ENCODE data around the gene CTRB1.
"Not testable (repeated sequence)": the region's sequence is repeated elsewhere in the genome, so short reads cannot be mapped to it uniquely, and the experiment has no call there.

CTRB1 gene

DNA sequence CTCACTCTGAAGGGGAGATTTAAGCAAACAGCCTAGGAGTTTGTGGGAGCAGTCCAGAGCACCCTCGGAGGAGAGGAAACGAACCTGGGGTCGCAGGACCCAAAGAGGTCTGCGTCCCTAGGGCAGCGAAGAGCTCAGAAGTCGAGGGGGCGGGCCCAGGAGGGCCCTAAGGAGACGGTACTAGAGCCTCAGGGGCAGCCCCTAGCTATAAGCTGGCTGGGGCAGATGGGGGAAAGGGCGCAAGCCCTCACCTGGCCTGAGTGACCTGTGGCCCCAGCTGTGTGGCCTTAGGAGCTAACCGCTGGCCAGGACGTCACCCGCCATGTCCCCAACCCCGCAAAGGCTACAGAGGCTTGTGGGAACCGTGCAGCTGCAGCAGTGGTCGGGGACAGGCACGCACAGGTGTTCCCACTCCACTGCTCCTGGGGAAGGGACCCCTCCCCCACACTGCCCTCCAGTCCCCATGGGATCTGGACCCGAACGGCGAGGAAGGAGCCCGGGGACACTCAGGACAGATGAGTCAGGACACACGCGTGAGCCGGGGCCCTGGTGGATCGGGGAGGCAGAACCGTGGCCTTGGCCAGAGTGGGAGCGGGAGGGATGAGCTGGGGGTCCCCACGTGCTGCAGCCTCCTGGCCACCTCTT, 9.8 kb upstream of the CTRB1 start:
- TF ChIP-seq EZH2 (IDR thresholded peaks at IDR 0.05; ENCODE audit: borderline replicate concordance, low read length), result no peak
- TF ChIP-seq, protein P1, sequence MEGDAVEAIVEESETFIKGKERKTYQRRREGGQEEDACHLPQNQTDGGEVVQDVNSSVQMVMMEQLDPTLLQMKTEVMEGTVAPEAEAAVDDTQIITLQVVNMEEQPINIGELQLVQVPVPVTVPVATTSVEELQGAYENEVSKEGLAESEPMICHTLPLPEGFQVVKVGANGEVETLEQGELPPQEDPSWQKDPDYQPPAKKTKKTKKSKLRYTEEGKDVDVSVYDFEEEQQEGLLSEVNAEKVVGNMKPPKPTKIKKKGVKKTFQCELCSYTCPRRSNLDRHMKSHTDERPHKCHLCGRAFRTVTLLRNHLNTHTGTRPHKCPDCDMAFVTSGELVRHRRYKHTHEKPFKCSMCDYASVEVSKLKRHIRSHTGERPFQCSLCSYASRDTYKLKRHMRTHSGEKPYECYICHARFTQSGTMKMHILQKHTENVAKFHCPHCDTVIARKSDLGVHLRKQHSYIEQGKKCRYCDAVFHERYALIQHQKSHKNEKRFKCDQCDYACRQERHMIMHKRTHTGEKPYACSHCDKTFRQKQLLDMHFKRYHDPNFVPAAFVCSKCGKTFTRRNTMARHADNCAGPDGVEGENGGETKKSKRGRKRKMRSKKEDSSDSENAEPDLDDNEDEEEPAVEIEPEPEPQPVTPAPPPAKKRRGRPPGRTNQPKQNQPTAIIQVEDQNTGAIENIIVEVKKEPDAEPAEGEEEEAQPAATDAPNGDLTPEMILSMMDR (IDR thresholded peaks at IDR 0.05; ENCODE audit: low read length), result no peak
- H3K79me2 ChIP-seq (ENCODE audit: insufficient read depth, low read length), result no peaks in the 10 kb centered on the region
- H3F3A ChIP-seq (ENCODE audit: insufficient read depth, low read length), result no peaks in the 10 kb centered on the region
- H3K4me3 ChIP-seq (ENCODE audit: low read depth, low read length, poor library complexity, severe bottlenecking), result no peak overlapping the region
- H3K9ac ChIP-seq (ENCODE audit: low read length), result no peak overlapping the region
- no peaks in the 10 kb centered on the region for H3K36me3 ChIP-seq (ENCODE audit: insufficient read depth, low read length)
- H3K27ac ChIP-seq (ENCODE audit: low read depth, low read length, poor library complexity, severe bottlenecking), result no peak overlapping the region
- no peaks in the 10 kb centered on the region for H3K9me3 ChIP-seq (ENCODE audit: low read length)
- no peaks in the 10 kb centered on the region for H3K9me2 ChIP-seq (ENCODE audit: low read depth, low read length)
- no peaks in the 10 kb centered on the region for H4K20me1 ChIP-seq (ENCODE audit: insufficient read depth, low read length)
- H3K4me1 ChIP-seq (ENCODE audit: insufficient read depth, low read length, severe bottlenecking), result no peaks in the 10 kb centered on the region
- no peak overlapping the region for H3K4me2 ChIP-seq (ENCODE audit: low read length)
- no peak overlapping the region for H2AFZ ChIP-seq (ENCODE audit: low read length)
- H3K27me3 ChIP-seq (ENCODE audit: insufficient read depth, low read length), result peaks cover 3% of the 10 kb centered on the region; the same call in 1 of the 2 replicates

DNA sequence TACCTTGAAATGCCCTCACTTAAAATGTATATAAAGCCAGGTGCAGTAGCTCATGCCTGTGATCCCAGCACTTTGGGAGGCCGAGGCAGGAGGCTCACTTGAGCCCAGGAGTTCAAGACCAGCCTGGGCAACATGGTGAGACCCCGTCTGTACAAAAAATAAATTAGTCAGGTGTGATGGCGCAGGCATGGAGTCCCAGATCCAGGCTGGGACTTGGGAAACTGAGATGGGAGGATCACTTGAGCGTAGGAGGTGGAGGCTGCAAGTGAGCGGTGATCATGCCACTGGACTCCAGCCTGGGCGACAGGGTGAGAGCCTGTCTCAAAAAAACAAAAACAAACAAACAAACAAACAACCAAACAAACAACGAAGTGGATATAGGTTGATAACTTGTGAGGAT, 9.3 kb upstream of the CTRB1 start:
- not testable (repeated sequence) for H3K9me2 ChIP-seq (ENCODE audit: low read depth, low read length); H3K9me3 ChIP-seq (ENCODE audit: low read length); H3K4me3 ChIP-seq (ENCODE audit: low read depth, low read length, poor library complexity, severe bottlenecking); H2AFZ ChIP-seq (ENCODE audit: low read length); H3K4me2 ChIP-seq (ENCODE audit: low read length); H3K79me2 ChIP-seq (ENCODE audit: insufficient read depth, low read length); H3K4me1 ChIP-seq (ENCODE audit: insufficient read depth, low read length, severe bottlenecking); H3K36me3 ChIP-seq (ENCODE audit: insufficient read depth, low read length); H3K9ac ChIP-seq (ENCODE audit: low read length); H4K20me1 ChIP-seq (ENCODE audit: insufficient read depth, low read length); H3K27ac ChIP-seq (ENCODE audit: low read depth, low read length, poor library complexity, severe bottlenecking); H3F3A ChIP-seq (ENCODE audit: insufficient read depth, low read length); H3K27me3 ChIP-seq (ENCODE audit: insufficient read depth, low read length)

DNA sequence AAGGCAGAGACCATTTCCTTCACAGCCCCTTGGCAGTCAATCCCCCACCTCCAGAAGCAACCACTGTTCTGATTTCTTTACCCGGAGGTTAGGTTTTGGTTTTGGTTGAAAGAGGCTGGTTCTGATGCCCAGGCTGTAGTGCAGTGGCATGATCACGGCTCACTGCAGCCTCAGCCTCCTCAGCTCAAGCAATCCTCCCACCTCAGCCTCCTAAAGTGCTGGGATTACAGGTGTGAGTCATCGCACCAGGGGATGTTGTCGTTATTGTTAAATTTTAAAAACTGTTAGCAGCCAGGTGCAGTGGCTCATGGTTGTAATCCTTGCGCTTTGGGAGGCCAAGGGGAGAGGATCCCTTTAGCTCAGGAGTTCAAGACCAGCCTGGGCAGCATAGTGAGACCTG, 8.8 kb upstream of the CTRB1 start:
- Histone ChIP-seq H2AFZ (ENCODE audit: low read length) (no peak overlapping the region), H3K4me3 (ENCODE audit: low read depth, low read length, poor library complexity, severe bottlenecking) (no peak overlapping the region), H3K27me3 (ENCODE audit: insufficient read depth, low read length) (peaks cover 3% of the 10 kb centered on the region; the same call in 1 of the 2 replicates), H3K9me3 (ENCODE audit: low read length) (no peaks in the 10 kb centered on the region), H4K20me1 (ENCODE audit: insufficient read depth, low read length) (no peaks in the 10 kb centered on the region), H3F3A (ENCODE audit: insufficient read depth, low read length) (no peaks in the 10 kb centered on the region), H3K79me2 (ENCODE audit: insufficient read depth, low read length) (no peaks in the 10 kb centered on the region), H3K36me3 (ENCODE audit: insufficient read depth, low read length) (no peaks in the 10 kb centered on the region), H3K9me2 (ENCODE audit: low read depth, low read length) (no peaks in the 10 kb centered on the region), H3K9ac (ENCODE audit: low read length) (no peak overlapping the region), H3K4me1 (ENCODE audit: insufficient read depth, low read length, severe bottlenecking) (no peaks in the 10 kb centered on the region), H3K4me2 (ENCODE audit: low read length) (no peak overlapping the region), H3K27ac (ENCODE audit: low read depth, low read length, poor library complexity, severe bottlenecking) (no peak overlapping the region)
- TF ChIP-seq EZH2 (IDR thresholded peaks at IDR 0.05; ENCODE audit: borderline replicate concordance, low read length), result no peak
- TF ChIP-seq, protein P1 (IDR thresholded peaks at IDR 0.05; ENCODE audit: low read length), result no peak

DNA sequence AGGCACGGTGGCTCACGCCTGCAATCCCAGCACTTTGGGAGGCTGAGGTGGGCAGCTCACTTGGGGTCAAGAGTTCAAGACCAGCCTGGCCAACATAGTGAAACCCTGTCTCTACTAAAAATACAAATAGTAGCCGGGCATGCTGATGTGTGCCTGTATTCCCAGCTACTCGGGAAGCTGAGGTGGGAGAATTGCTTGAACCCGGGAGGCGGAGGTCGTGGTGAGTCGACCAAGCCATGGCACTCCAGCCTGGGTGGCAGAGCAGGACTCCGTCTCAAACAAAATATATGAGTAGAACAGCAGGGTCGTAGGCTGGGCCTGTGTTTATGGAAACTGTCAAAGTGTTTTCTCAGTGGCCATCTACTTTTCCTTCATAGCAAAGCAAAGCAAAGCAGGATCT, 7.5 kb upstream of the CTRB1 start:
- not testable (repeated sequence) for H3K4me3 ChIP-seq (ENCODE audit: low read depth, low read length, poor library complexity, severe bottlenecking); H4K20me1 ChIP-seq (ENCODE audit: insufficient read depth, low read length); H3K9me2 ChIP-seq (ENCODE audit: low read depth, low read length); H3K27me3 ChIP-seq (ENCODE audit: insufficient read depth, low read length); H3K4me1 ChIP-seq (ENCODE audit: insufficient read depth, low read length, severe bottlenecking); H3K27ac ChIP-seq (ENCODE audit: low read depth, low read length, poor library complexity, severe bottlenecking); H3F3A ChIP-seq (ENCODE audit: insufficient read depth, low read length); H3K9ac ChIP-seq (ENCODE audit: low read length); H3K36me3 ChIP-seq (ENCODE audit: insufficient read depth, low read length); H3K4me2 ChIP-seq (ENCODE audit: low read length); H2AFZ ChIP-seq (ENCODE audit: low read length); H3K9me3 ChIP-seq (ENCODE audit: low read length); H3K79me2 ChIP-seq (ENCODE audit: insufficient read depth, low read length)
